Measurements from ENCODE around the gene CAMK2B.

CAMK2B gene

DNA sequence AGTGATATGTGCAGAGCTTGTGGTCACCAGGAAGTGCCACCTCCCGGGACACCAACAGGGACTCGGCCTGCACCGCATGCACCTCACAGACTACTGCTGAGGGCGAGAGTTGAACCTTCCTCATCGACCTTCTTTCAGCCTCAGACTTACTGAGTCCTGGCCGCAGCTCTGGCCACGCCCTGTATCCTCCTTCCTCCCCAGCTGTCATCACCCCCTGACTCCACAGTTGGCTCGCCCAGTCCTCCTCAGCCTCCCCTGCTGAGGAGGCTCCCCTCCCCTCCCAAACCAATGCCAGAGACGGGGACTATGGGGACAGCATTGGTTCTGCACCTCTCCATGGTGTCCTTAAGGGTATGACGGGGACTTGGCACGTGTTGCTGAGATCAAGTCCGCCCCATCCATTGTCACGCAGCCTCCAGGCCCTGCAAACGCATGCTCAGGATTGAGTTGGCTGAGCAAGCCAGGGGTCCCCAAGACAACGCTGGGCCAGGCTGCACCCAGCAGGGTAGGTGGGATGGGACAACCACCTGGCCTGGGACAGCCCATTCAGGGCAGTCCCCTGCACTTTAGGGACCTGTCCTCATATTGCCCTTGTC, 75.7 kb downstream of the CAMK2B start:
- in situ Hi-C loops (cut with HindIII; ENCODE audit: low pct_ligation_motif_present, low sequenced_read_pairs): loop anchor here (25.0 kb wide), 1 partner anchor 238 kb away; the partner anchor contains the start of gene NUDCD3
- no peaks in the 10 kb centered on the region for H3K27me3 ChIP-seq (replicated peaks)
- TF ChIP-seq, protein P1, sequence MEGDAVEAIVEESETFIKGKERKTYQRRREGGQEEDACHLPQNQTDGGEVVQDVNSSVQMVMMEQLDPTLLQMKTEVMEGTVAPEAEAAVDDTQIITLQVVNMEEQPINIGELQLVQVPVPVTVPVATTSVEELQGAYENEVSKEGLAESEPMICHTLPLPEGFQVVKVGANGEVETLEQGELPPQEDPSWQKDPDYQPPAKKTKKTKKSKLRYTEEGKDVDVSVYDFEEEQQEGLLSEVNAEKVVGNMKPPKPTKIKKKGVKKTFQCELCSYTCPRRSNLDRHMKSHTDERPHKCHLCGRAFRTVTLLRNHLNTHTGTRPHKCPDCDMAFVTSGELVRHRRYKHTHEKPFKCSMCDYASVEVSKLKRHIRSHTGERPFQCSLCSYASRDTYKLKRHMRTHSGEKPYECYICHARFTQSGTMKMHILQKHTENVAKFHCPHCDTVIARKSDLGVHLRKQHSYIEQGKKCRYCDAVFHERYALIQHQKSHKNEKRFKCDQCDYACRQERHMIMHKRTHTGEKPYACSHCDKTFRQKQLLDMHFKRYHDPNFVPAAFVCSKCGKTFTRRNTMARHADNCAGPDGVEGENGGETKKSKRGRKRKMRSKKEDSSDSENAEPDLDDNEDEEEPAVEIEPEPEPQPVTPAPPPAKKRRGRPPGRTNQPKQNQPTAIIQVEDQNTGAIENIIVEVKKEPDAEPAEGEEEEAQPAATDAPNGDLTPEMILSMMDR (IDR thresholded peaks at IDR 0.05; ENCODE audit: low read depth, low read length, missing control alignments): no peak
- H3K4me3 ChIP-seq (ENCODE audit: low read depth, low read length): no peak overlapping the region
- H3K27ac ChIP-seq: no peak overlapping the region
- H3K36me3 ChIP-seq (replicated peaks): no peaks in the 10 kb centered on the region
- no peak for DNase-seq

DNA sequence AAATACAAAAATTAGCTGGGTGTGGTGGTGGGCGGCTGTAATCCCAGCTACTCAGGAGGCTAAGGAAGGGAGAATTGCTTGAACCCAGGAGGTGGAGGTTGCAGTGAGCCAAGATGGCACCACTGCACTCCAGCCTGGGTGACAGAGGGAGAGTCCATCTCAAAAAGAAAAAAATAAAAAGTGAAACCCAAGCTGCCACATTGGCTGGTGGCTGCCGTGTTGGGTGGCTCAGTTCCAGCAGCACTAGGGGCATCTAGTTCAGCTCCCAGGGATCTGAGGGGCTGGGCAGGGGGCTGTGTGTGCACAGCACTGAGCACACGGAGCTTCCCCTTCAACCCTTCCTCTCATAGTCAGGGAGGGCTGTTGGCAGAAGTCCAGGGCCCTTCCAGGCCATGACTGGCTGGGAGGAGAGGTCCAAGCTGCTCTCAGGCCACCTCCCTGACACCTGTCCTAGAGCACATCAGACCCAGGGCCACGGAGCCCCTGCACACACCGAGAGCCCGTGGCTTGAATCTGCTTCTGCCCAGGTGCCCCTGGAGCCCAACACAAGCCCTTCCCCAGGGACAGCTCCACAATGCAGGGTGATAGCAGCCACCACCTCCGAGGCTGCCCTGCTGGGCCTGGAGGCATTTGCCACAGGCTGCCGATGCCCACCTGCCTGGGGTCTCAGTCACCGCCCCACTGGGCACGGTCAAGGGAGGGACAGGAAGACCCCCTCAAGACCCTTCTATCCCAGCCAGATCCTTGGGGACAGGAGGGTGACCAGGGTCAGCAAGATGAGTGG, 77.3 kb downstream of the CAMK2B start:
- Histone ChIP-seq H3K4me3 (ENCODE audit: low read depth, low read length) (no peak overlapping the region), H3K36me3 (replicated peaks) (no peaks in the 10 kb centered on the region), H3K27me3 (replicated peaks) (no peaks in the 10 kb centered on the region), H3K27ac (no peak overlapping the region)
- in situ Hi-C loops (cut with HindIII; ENCODE audit: low pct_ligation_motif_present, low sequenced_read_pairs): loop anchor here (25.0 kb wide), 1 partner anchor 239 kb away; the partner anchor contains the start of gene NUDCD3
- no peak for DNase-seq
- TF ChIP-seq, protein P1 (IDR thresholded peaks at IDR 0.05; ENCODE audit: low read depth, low read length, missing control alignments): no peak

DNA sequence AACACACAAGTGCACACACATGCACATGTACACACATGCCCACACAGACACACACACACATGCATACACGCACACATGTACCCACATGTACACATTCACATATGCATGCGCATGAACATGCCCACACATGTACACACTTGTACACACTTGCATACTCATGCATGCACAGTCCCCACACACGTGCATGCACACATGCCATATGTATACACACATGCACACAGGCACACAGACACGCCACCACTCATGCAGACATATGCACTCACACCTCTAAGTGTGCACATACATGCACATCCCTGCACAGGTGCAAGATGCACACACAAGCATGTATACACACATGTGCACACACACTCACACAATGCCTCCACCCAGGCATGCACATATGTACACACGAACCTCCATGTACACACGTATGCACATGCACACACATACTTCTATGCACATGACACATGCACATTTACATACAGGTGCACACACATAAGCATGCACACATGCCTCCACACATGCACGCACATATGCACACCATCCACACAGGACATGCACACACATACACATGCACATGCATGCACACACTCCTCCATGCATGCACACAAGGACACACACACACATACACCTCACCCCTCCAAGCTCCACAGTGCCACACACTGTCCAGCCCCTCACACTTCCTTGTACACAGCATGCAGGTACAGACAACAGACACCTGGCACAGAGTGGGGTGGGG, 78.8 kb downstream of the CAMK2B start:
- H3K36me3 ChIP-seq (replicated peaks): no peaks in the 10 kb centered on the region
- no peak overlapping the region for H3K27ac ChIP-seq
- DNase-seq: no peak
- in situ Hi-C loops (cut with HindIII; ENCODE audit: low pct_ligation_motif_present, low sequenced_read_pairs): loop anchor here (25.0 kb wide), 1 partner anchor 241 kb away; the partner anchor contains the start of gene NUDCD3
- TF ChIP-seq, protein P1 (IDR thresholded peaks at IDR 0.05; ENCODE audit: low read depth, low read length, missing control alignments): no peak
- no peak overlapping the region for H3K4me3 ChIP-seq (ENCODE audit: low read depth, low read length)
- H3K27me3 ChIP-seq (replicated peaks): no peaks in the 10 kb centered on the region

DNA sequence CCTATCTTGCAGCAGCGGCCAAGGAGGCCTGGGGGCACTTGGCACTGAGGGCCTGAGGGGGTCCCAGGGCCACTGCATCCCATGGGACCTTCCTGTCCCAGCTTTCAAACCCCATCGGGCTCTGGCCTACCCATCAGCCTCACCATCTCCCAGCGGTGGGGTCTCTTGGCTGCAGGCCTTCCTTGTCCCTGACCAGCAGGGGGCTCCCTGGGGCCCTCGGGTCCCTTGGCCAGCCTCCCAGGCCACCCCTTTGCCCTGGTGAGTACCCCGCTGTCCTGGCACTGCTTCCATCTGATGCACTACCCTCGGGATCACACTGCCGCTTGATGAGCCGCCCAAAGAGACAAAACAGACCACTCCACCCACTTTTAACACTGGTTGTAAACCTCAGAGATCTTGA, 81.1 kb downstream of the CAMK2B start:
- no peaks in the 10 kb centered on the region for H3K27me3 ChIP-seq (replicated peaks)
- in situ Hi-C loops (cut with HindIII; ENCODE audit: low pct_ligation_motif_present, low sequenced_read_pairs): loop anchor here (25.0 kb wide), 1 partner anchor 243 kb away; the partner anchor contains the start of gene NUDCD3
- no peak for DNase-seq

DNA sequence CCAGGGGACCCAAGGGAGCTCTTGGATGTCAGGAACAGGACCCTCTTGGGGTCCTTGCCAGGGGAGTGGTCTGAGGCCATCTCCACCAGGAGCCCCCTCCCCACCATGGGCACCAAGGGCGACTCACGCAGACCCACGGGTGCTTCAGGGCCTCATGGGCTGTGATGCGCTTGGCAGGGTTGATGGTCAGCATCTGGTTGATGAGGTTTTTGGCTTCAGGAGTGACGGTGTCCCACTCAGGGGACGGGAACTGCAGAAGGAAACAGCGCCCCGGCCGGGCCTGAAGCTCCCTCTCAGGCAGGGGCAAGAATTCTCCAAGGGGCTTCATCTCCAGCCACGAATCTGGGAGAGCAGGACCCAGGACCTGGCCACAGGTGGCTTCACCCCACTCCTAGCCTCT, 83.3 kb downstream of the CAMK2B start:
- no peak overlapping the region for H3K27ac ChIP-seq
- TF ChIP-seq, protein P1 (IDR thresholded peaks at IDR 0.05; ENCODE audit: low read depth, low read length, missing control alignments): no peak

More for the DNA sequence above, 81.1 kb downstream of the CAMK2B start:
- Histone ChIP-seq H3K27ac (no peak overlapping the region), H3K4me3 (ENCODE audit: low read depth, low read length) (no peak overlapping the region), H3K36me3 (replicated peaks) (no peaks in the 10 kb centered on the region)
- TF ChIP-seq, protein P1 (IDR thresholded peaks at IDR 0.05; ENCODE audit: low read depth, low read length, missing control alignments): peak; percentile 79

More for the DNA sequence above, 83.3 kb downstream of the CAMK2B start:
- Histone ChIP-seq H3K36me3 (replicated peaks) (no peaks in the 10 kb centered on the region), H3K27me3 (replicated peaks) (no peaks in the 10 kb centered on the region), H3K4me3 (ENCODE audit: low read depth, low read length) (no peak overlapping the region)
- no peak for DNase-seq
- in situ Hi-C loops (cut with HindIII; ENCODE audit: low pct_ligation_motif_present, low sequenced_read_pairs): loop anchor here (25.0 kb wide), 1 partner anchor 245 kb away; the partner anchor contains the start of gene NUDCD3

All from brain microvascular endothelial cell (primary cell).